ENCODE results near the gene BICD1. TPM values are rescaled to one million over a fixed set of nuclear protein-coding genes. Genes with fewer than 3 reads are reported as not detected.

Gene BICD1
- polyA plus RNA-seq, 2 of the 4 experiments (the other 2 are of a cell fraction): 13.0 to 24.3 TPM

GRCh38 chr12:32273063-32273522 is 166.4 kb downstream of the BICD1 start:
- Histone ChIP-seq H3K4me3 (no peak overlapping the region), H3K27ac (peak overlapping the region in 1 of 2 experiments; percentile 73; a peak in 3 of 6 replicates), H3K4me2 (peak overlapping the region; percentile 64), H3K4me1 (peaks cover 35% of the 10 kb centered on the region), H3K9me3 (no peaks in the 10 kb centered on the region)
- ChIA-PET CTCF (no interaction called here), POLR2A (no interaction called here)
- DNase-seq (ENCODE audit: low read depth in 1 of 2, low spot score in 1 of 2) (no peak), ATAC-seq (peak in 1 of 2 experiments; percentile 54; a peak in 3 of 6 replicates), FAIRE-seq (no peak)
- 46% methylated on average over 4 of the region's 4 CpGs for WGBS (ENCODE audit: missing lambda C conversion rate)
- no peak for TF ChIP-seq CHD2 (IDR thresholded peaks at IDR 0.05; ENCODE audit: low read length, partially characterized antibody)
- TF ChIP-seq RAD21 (conservative IDR thresholded peaks at IDR 0.05 in 1 of 2, IDR thresholded peaks at IDR 0.05 in 1 of 2): no peak
- no peak for TF ChIP-seq SREBF2 (IDR thresholded peaks at IDR 0.05)
- no peak for TF ChIP-seq CEBPB (IDR thresholded peaks at IDR 0.05)
- TF ChIP-seq HES2 (IDR thresholded peaks at IDR 0.05): no peak
- TF ChIP-seq NFE2L2 (conservative IDR thresholded peaks at IDR 0.05; ENCODE audit: low read length): no peak
- TF ChIP-seq E2F6 (IDR thresholded peaks at IDR 0.05; ENCODE audit: borderline replicate concordance, low read depth): no peak
- no peak for TF ChIP-seq EHF (CRISPR knock-in tag; IDR thresholded peaks at IDR 0.05)
- TF ChIP-seq, protein P1, sequence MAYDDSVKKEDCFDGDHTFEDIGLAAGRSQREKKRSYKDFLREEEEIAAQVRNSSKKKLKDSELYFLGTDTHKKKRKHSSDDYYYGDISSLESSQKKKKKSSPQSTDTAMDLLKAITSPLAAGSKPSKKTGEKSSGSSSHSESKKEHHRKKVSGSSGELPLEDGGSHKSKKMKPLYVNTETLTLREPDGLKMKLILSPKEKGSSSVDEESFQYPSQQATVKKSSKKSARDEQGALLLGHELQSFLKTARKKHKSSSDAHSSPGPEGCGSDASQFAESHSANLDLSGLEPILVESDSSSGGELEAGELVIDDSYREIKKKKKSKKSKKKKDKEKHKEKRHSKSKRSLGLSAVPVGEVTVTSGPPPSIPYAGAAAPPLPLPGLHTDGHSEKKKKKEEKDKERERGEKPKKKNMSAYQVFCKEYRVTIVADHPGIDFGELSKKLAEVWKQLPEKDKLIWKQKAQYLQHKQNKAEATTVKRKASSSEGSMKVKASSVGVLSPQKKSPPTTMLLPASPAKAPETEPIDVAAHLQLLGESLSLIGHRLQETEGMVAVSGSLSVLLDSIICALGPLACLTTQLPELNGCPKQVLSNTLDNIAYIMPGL (CRISPR knock-in tag; IDR thresholded peaks at IDR 0.05; ENCODE audit: borderline replicate concordance): no peak
- TF ChIP-seq EP300 (IDR thresholded peaks at IDR 0.05): no peak

DNA sequence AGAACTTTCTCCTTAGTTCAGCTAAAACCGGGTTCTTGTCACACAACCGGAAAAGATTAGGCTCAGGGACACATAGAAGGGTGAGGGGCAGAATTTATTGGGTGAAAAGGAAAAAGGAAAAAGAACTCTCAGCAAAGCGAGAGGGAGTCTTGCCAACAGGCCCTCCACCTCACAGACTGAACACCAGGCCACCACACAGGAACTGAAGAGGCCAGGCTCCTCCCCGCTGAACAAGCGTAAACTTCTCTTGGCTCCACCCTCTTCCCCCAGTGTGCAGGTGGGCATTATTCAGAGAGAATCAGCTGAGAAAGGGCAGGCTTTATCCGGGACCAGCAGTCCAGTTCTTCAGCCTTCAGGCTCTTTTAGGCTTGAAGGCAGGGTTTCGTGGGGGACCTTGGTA is 167.1 kb downstream of the BICD1 start:
- H3K27ac ChIP-seq: peak overlapping the region in 1 of 2 experiments; percentile 73; a peak in 3 of 6 replicates
- H3K4me3 ChIP-seq: no peak overlapping the region
- 85% methylated on average over 7 of the region's 7 CpGs for WGBS (ENCODE audit: missing lambda C conversion rate)
- H3K4me2 ChIP-seq: peak overlapping the region; percentile 64; the same call in 2 of the 3 replicates
- TF ChIP-seq, protein P2, sequence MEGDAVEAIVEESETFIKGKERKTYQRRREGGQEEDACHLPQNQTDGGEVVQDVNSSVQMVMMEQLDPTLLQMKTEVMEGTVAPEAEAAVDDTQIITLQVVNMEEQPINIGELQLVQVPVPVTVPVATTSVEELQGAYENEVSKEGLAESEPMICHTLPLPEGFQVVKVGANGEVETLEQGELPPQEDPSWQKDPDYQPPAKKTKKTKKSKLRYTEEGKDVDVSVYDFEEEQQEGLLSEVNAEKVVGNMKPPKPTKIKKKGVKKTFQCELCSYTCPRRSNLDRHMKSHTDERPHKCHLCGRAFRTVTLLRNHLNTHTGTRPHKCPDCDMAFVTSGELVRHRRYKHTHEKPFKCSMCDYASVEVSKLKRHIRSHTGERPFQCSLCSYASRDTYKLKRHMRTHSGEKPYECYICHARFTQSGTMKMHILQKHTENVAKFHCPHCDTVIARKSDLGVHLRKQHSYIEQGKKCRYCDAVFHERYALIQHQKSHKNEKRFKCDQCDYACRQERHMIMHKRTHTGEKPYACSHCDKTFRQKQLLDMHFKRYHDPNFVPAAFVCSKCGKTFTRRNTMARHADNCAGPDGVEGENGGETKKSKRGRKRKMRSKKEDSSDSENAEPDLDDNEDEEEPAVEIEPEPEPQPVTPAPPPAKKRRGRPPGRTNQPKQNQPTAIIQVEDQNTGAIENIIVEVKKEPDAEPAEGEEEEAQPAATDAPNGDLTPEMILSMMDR (IDR thresholded peaks at IDR 0.05): no peak
- TF ChIP-seq, protein P3, sequence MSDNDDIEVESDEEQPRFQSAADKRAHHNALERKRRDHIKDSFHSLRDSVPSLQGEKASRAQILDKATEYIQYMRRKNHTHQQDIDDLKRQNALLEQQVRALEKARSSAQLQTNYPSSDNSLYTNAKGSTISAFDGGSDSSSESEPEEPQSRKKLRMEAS (IDR thresholded peaks at IDR 0.05): no peak
- TF ChIP-seq HOXA7 (CRISPR knock-in tag; IDR thresholded peaks at IDR 0.05) (no peak), HDAC2 (IDR thresholded peaks at IDR 0.05) (no peak), FOXS1 (CRISPR knock-in tag; IDR thresholded peaks at IDR 0.05) (no peak), MYC (IDR thresholded peaks at IDR 0.05; ENCODE audit: borderline replicate concordance, low read length) (no peak), NFE2L2 (conservative IDR thresholded peaks at IDR 0.05; ENCODE audit: low read length) (no peak), EHMT2 (IDR thresholded peaks at IDR 0.05; ENCODE audit: low read depth) (no peak), ZC3H11A (IDR thresholded peaks at IDR 0.05) (no peak), NR3C1 (IDR thresholded peaks at IDR 0.05) (no peak), EP300 (IDR thresholded peaks at IDR 0.05) (no peak), ZSCAN20 (CRISPR knock-in tag; IDR thresholded peaks at IDR 0.05) (no peak)
- TF ChIP-seq, protein P4, sequence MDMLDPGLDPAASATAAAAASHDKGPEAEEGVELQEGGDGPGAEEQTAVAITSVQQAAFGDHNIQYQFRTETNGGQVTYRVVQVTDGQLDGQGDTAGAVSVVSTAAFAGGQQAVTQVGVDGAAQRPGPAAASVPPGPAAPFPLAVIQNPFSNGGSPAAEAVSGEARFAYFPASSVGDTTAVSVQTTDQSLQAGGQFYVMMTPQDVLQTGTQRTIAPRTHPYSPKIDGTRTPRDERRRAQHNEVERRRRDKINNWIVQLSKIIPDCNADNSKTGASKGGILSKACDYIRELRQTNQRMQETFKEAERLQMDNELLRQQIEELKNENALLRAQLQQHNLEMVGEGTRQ (IDR thresholded peaks at IDR 0.05): no peak
- H3K9me3 ChIP-seq: no peaks in the 10 kb centered on the region
- ATAC-seq: peak in 1 of 2 experiments; percentile 48; a peak in 3 of 6 replicates
- FAIRE-seq: no peak
- peaks cover 35% of the 10 kb centered on the region for H3K4me1 ChIP-seq
- CTCF ChIA-PET: interaction anchor here (0.6 kb wide), 1 partner anchor 372 kb away, joined by 3 read pairs; no protein-coding TSS in a partner anchor
- POLR2A ChIA-PET: no interaction called here
- DNase-seq (ENCODE audit: low read depth in 1 of 2, low spot score in 1 of 2): no peak
